GM18861 (cell line): ENCODE measurements around the gene ZFAND4.
"Not testable (repeated sequence)": the region's sequence is repeated elsewhere in the genome, so short reads cannot be mapped to it uniquely, and the experiment has no call there.

ENCODE experiments used
- ATAC-seq: cut with Tn5 transposase; IDR thresholded peaks from one replicate; pipeline ENCODE4 v1.9.1; 2021; ENCODE audit not compliant: unreplicated experiment

Gene ZFAND4

DNA sequence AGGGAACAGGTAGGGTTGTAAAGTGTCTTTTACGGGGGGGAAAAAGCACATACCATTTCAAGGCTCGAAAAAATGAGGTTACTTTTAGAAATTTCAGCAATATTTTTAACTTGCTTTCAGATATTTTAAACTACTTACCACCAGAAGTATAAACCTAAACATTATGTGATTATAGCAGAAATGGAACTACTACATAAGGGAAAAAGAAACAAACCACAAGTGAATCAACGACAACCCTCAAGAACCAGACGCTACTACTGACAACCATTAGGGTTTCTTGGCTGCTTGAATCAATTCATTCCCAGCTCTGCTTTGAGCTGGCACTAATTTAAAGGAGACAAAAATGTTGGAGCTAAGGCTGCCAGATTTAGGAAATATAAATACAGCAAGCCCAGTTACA lies 80.1 kb downstream of the ZFAND4 start:
- ATAC-seq: no peak

DNA sequence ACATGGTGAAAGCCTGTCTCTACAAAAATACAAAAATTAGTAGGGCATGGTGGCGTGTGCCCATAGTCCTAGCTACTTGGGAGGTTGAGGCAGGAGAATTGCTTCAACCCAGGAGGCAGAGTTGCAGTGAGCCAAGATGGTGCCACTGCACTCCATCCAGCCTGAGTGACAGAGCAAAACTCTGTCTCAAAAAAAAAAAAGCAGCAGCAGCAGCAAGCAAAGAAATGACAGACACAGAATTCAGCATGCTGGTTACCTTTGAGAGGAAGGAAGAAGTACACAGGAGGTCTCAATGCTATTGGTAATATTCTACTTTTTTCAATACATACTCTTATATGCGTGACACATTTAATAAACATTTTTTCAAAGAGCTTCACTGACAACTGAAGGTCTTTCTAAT lies 81.3 kb downstream of the ZFAND4 start:
- no peak for ATAC-seq

DNA sequence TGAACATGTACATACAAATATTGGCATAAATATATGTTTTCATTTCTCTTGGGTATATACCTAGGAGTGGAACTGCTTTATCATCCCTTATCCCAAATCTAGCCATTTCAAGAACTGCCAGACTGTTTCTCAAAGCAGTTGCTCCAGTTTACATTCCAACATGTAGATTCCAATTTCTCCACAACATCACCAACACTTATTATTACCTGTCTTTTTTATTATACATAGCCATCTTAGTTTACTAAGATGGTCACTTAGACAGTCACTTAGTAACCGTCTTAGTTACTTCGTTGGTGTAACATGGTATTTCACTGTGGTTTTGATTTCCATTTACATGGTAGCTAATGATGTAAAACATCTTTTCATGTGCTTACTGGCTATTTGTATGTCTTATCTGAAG lies 82.7 kb downstream of the ZFAND4 start:
- ATAC-seq: no peak

DNA sequence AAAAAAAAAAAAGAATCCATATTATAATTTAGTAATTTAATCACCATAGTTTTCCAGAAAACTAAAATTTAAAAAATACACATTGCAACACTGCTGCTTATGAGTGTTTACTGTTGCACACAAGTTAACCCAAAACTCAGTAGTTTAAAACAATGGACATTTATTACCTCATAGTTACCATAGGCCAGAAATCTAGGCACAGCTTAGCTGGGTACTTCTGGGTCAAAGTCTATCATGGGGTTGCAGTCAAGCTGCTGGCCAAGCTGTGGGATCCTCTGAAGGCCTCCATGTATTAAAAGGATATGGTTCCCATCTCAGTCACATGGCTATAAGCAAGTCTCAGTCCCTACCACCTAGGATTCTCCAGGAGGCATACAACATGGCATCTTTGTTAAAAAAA lies 83.6 kb downstream of the ZFAND4 start:
- ATAC-seq: no peak

DNA sequence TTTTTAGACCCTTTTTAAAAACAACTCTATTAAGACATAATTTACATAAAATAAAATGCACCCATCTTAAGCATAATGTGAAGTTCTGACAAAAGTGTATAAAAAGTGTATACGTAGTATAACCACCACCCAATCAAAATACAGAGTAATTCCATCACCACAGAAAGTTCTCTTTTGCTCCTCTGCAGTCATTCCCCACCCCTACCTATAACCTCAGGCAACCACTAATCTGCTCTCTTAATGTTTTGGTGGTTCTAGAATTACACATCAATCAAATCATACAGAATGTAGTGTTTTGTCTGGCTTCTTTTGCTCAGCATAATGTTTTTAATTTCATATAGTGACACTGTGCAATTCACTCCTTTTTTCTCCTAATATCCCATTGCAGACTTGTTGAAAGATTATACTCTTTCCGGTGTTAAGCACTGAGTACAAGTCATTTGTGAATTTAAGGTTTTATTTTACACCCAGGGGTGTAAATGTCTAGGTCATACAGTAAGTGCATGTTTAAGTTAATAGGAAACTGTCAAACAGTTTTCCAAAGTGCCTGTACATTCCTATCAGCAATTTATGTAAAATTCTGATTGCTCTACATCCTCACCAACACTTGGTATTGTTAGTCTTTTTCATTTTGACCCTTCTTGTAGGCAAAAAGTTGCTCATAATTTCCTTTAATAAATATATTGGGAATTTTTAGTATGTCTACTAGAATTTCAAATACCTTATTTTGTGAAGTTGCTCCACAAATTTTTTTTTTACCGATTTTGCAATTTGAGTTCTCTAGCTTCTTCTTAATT lies 86.3 kb downstream of the ZFAND4 start:
- no peak for ATAC-seq

DNA sequence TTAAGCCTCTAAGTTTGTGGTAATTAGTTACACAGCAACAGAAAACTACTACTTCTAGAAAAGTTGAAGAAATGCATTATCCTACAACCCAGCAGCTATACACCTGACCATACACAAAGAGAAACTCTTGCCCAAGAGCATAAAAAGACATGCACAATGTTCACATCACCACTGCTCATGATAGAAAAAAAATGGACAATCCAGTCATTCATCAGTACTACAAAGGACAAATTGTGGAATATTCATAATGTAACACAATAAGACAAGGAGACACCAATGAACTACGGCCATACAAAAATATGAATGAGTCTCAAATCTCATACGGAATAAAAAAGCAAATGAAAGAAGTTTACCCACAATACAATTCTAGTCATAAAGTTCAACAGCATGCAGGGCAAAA lies 87.4 kb downstream of the ZFAND4 start:
- no peak for ATAC-seq

DNA sequence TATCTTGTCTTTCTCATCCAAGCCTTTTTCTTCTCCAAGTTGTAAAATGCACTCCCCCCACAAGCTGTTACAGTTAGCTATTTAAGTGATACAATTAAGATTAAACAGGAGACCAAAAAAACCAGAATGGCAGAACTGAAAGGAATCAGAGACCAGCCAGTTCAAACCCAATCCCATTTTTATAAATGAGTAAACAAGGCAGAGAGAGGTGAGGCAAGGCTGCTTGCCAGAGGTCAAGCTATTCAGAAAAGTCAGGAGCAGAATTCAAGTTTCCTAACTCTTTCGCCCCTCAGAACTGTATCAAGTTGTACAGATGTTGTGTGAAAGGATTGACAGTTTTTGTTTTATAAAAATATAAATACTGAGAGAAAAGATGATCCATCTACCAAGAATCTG lies 90.2 kb downstream of the ZFAND4 start:
- ATAC-seq: no peak

DNA sequence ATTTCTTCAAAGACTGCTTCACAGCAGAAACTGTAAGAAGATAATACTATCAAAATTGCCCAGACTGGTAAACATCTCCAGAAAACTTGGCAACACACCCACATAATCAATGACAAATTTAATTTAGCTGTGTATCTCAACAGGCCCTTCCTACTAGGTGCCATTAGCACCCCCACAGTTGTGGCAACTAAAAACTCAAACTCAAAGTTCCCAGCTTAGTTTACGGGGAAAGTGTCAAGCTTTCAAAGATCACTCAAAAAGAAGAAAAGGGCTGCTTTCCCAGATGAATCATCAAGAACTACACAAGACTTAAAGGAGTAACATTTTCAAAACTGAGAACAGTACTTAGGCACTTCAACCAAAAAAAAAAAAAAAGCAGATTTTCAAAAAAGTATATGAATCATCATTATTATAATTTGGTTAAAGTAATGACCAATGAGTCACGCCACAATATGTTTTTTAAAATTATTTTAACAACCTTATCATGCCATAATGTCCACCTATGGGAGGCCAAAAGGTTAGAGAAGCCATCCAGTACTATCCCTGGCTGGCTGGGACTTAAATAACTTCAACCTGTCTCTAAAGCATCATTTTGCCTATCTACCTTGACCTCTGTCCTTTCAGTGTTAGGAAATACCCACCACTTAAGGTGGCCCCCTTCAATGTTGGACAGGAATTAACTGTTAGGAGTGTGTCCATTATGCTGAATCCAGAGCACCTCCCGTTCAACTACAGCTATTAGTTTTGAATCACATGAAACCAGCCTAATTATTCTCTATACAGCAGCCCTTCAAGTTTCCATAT lies 90.8 kb downstream of the ZFAND4 start:
- no peak for ATAC-seq

DNA sequence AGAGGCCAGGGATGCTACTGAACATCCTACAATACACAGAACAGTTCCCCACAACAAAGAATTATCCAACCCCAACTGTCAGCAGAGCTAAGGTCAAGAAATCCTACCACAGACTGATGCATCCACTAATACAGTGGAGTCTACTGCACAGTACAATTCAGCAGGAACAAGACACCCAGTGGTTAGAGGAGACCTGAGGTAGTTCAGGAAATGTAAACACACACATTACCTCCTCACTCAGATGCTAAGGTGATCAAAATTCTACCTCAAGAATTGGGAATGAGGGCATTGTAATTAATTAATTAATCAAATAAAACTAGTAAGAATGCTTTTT lies 91.4 kb downstream of the ZFAND4 start:
- no peak for ATAC-seq

DNA sequence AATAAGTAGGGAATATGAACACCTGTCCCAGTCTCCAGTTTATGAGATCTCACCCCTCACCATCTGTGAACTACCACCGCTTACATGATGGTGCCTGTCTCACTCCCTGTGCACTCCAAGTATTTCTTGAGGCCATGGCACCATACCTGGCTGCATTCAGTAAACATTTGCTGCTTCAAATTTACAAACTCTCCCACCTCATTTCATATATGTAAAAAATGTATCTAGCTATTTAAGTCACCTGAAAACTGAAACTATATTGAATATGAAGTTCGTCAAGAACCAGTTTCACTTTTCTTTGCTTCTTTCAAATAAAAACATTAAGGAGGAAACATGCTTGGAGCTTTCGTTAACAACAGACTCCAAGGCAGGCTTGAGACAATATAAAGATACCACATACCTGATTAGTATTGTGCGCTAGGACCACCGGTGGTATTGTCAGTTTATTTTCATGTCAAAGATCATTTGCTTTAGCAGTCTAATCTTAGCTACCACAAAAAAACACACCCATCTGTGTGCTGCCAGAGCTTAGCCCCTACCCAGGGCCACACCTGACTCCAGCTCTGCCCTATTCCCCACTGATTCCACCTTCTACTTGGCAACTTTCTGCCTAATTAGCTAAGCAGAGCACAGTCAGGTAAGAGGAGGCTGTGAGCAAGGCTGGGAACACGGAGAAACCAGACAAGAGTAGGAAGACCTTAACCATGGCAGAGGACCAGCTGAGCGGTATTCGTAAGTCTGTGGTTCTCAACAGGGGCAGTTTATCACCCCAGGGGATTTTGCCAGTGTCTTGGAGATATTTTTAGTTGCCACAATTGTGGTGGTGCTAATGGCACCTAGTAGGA lies 92.0 kb downstream of the ZFAND4 start:
- ATAC-seq: peak; percentile 55

DNA sequence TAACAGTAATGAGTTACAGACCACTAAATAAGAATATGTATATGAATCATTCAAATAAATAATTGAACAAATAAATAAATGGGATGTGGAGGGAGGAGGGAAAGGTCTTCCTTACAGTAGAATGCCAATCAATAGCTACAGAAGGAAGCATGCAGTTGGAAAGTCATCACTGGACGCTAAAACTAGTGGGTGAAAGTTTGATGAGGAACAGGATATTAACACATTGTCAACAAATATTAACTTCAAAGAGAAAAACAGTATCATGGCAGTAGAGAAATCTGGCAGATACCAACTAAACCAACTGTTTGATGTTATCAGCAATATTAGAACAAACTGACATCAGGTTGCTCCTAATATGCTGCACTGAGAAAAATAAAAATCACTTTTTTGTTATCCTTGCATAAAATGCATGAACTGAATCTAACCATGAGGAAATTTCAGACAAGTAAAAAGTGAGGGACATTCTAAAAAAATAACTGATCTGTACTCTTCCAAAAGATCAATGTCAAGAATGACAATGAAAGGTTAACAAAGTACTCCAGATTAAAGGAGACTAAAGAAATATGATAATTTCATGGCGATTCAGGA lies 94.1 kb downstream of the ZFAND4 start:
- no peak for ATAC-seq

DNA sequence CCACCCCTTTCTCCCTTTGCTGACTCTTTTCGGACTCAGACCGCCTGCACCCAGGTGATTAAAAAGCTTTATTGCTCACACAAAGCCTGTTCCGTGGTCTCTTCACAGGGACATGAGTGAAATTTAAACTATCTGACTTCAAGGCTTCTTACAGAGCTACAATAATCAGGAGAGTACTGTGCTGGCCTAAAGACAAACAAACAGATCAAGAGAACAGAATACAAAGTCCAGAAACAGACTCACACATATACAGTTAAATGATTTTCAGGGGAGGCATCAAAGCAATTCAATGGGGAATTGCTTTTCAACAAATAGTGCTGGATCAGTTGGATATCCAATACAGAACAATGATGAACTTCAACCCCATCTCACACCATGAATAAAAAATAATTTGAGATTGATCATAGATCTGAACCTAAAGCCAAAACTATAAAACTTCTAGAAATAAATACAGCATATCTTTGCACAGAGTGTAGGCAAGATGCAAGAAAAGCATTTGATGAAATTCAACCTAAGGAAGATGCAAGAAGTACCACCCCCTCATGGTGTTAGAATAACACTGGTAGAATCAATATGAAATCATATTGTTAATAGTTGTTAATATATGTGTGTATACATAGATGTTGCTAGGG lies 96.5 kb downstream of the ZFAND4 start:
- no peak for ATAC-seq

DNA sequence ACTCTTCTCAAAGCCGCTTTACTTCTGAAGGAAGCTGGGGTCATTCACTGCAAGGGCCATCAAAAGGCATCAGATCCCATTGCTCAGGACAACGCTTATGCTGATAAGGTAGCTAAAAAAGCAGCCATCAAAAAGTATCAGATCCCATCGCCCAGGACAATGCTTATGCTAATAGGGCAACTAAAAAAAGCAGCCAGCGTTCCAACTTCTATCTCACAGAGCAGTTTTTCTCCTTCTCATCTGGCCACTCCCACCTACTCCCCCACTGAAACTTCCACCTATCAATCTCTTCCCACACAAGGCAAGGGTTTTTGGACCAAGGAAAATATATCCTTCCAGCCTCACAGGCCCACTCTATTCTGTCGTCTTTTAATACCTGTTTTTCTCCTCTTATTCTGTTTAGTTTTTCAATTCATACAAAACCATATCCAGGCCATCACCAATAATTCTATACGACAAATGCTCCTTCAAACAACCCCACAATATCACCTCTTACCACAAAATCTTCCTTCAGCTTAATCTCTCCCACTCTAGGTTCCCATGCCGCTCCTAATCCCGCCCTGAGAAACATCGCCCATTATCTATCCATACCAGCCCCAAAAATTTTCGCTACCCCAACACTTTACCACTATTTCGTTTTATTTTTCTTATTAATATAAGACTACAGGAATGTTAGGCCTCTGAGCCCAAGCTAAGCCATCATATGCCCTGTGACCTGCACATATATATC lies 97.4 kb downstream of the ZFAND4 start:
- ATAC-seq: not testable (repeated sequence)

DNA sequence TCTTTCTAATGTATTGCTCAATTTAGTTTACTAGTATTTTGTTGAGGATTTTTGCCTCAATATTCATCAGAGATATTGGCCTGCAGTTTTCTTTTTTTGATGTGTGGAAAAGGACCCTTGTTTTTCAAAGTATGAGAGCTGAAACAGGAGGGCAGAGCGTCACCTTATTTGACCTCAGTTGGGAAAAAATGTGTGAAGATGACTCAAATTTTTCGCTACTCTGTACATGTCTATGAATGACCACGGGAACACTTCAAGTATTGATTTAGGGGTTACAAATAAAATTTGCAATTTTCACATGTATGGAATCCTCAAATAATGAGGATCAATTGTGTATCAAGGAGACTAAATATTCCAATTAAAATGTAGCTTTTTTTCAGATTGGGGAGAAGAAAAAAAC lies 103.1 kb downstream of the ZFAND4 start:
- ATAC-seq: no peak

DNA sequence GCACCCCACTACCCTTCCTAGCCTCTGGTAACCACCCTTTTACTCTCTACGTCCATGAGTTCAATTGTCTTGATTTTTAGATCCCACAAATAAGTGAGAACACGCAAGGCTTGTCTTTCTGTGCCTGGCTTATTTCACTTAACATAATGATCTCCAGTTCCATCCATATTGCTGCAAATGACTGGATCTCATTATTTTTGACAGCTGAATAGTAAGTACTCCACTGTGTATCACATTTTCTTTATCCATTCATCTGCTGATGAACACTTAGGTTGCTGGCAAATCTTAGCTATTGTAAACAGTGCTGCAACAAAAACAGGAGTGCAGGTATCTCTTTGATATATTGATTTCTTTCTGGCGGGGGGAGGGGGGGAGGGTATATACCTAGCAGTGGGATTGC lies 106.2 kb downstream of the ZFAND4 start:
- ATAC-seq: no peak
